GM12878 (cell line): ENCODE measurements around the gene NOC2L. TPM values are rescaled to one million over a fixed set of nuclear protein-coding genes. Genes with fewer than 3 reads are reported as not detected.

ENCODE experiments used
- ATAC-seq: fragments of 200-7000 bp; cut with Tn5 transposase; 3 replicates; pipeline ENCODE4 v1.9.1; 2020; ENCODE audit warnings: mild to moderate bottlenecking, moderate library complexity
- Bru-seq: library from RNA; stranded (reverse); fragments of 400-500 nt; gene quantifications from one replicate; lab custom pipeline; 2021; lab: Mats Ljungman, UMichigan
- BruChase-seq, 2 experiments: library from RNA; stranded (reverse); fragments of 400-500 nt; gene quantifications; one replicate each; lab custom pipeline; 2021; lab: Mats Ljungman, UMichigan
- BruUV-seq: library from RNA; stranded (reverse); fragments of 400-500 nt; replicated peaks from 2 replicates; lab custom pipeline; 2021; lab: Mats Ljungman, UMichigan
- CTCF ChIA-PET: fragments of 300-600 bp; sonication (Branson Sonifier 250); formaldehyde crosslinking; extraction: SDS; loops from one replicate; lab custom pipeline; 2021; ENCODE audit warnings: inconsistent platforms; lab: Yijun Ruan, JAX
- POLR2A ChIA-PET: fragments of 350-600 bp; formaldehyde crosslinking; extraction: SDS; loops from one replicate; lab custom pipeline; 2021; ENCODE audit warnings: inconsistent platforms; lab: Charles Lee
- RAD21 ChIA-PET: fragments of 300-600 bp; sonication (Branson Sonifier 250); formaldehyde crosslinking; loops from one replicate; lab custom pipeline; 2023; ENCODE audit warnings: antibody characterized with exemption; ENCODE audit not compliant: unreplicated experiment; lab: Charles Lee
- SMC1A ChIA-PET: fragments of 300-600 bp; sonication (Branson Sonifier 250); formaldehyde crosslinking; loops from one replicate; lab custom pipeline; 2023; ENCODE audit not compliant: unreplicated experiment, uncharacterized antibody; lab: Charles Lee
- DNase-seq: peaks from one replicate; pipeline ENCODE4 v3.0.0-alpha.2; 2011; ENCODE audit warnings: low read depth, low spot score
- FAIRE-seq: peaks from 3 replicates; lab custom pipeline; 2011; peaks lifted over from hg19 to GRCh38; lab: Jason Lieb, UNC
- H2AFZ ChIP-seq: 2 replicates; pipeline ENCODE4 v1.6.0; 2011; ENCODE audit warnings: low read depth, low read length, control low read depth; ENCODE audit not compliant: control insufficient read depth
- H3K27ac ChIP-seq: 2 replicates; pipeline ENCODE4 v1.5.1; 2011; ENCODE audit warnings: control low read depth; ENCODE audit not compliant: control insufficient read depth, insufficient read depth
- H3K27me3 ChIP-seq, 2 experiments: replicated peaks in 1 of 2; 2 replicates each; pipeline versions ENCODE4 v1.6.0 to v1.6.1; 2011; ENCODE audit warnings: low read length in 1 of 2; ENCODE audit not compliant: control insufficient read depth in 2 of 2, insufficient read depth in 2 of 2
- H3K36me3 ChIP-seq, 2 experiments: 2 replicates each; pipeline ENCODE4 v1.5.1; 2011; ENCODE audit warnings: low read length in 1 of 2; ENCODE audit not compliant: control insufficient read depth in 2 of 2, insufficient read depth in 2 of 2
- H3K4me1 ChIP-seq: 2 replicates; pipeline ENCODE4 v1.6.1; 2011; ENCODE audit warnings: mild to moderate bottlenecking, low read length, moderate library complexity, mixed read lengths; ENCODE audit not compliant: control insufficient read depth, insufficient read depth
- H3K4me2 ChIP-seq: 2 replicates; pipeline ENCODE4 v1.6.0; 2011; ENCODE audit warnings: control low read depth; ENCODE audit not compliant: control insufficient read depth, insufficient read depth
- H3K4me3 ChIP-seq: fragments of 200-600 bp; sonication (generic); 2 replicates; pipeline ENCODE4 v1.5.1; 2016
- H3K79me2 ChIP-seq: 2 replicates; pipeline ENCODE4 v1.6.0; 2011; ENCODE audit warnings: low read length; ENCODE audit not compliant: control insufficient read depth, insufficient read depth
- H3K9ac ChIP-seq: 2 replicates; pipeline ENCODE4 v1.8.0; 2011; ENCODE audit warnings: low read length, control low read depth, mixed read lengths; ENCODE audit not compliant: control insufficient read depth, insufficient read depth
- H3K9me3 ChIP-seq: replicated peaks from 3 replicates; pipeline ENCODE4 v1.5.1; 2011; ENCODE audit warnings: mild to moderate bottlenecking, low read length; ENCODE audit not compliant: control insufficient read depth, insufficient read depth
- H4K20me1 ChIP-seq: 2 replicates; pipeline ENCODE4 v1.6.0; 2011; ENCODE audit not compliant: control insufficient read depth, insufficient read depth
- CTCF ChIP-seq, 3 experiments: IDR thresholded peaks in 2 of 3; conservative IDR thresholded peaks in 1 of 3; 2 replicates each; pipeline ENCODE4 v1.5.1; 2011; ENCODE audit warnings: low read depth in 3 of 3, low read length in 3 of 3, mild to moderate bottlenecking in 3 of 3, control low read depth in 2 of 3, moderate library complexity in 2 of 3, inconsistent platforms in 1 of 3, mixed read lengths in 1 of 3; ENCODE audit not compliant: control insufficient read depth in 2 of 3, insufficient read depth in 1 of 3; ENCODE audit errors: extremely low read depth in 1 of 3
- E2F8 ChIP-seq: fragments of 450-650 bp; IDR thresholded peaks from 2 replicates; pipeline ENCODE4 v1.6.1; 2018; ENCODE audit warnings: mild to moderate bottlenecking, low read depth, moderate library complexity; ENCODE audit not compliant: partially characterized antibody
- NKRF ChIP-seq: fragments of 450-650 bp; conservative IDR thresholded peaks from 2 replicates; pipeline ENCODE4 v1.6.1; 2017; ENCODE audit warnings: mild to moderate bottlenecking, moderate library complexity
- SMC3 ChIP-seq: IDR thresholded peaks from 2 replicates; pipeline ENCODE4 v1.6.1; 2011; ENCODE audit warnings: low read length, improper control_type of control experiment, borderline replicate concordance
- WGBS: methylation state at CpG from one replicate; pipeline ENCODE4 v1.1.6; 2016; ENCODE audit warnings: low lambda C conversion rate; ENCODE audit not compliant: insufficient replicate concordance, insufficient coverage; ENCODE audit errors: missing lambda C conversion rate; 5-methylcytosine and 5-hydroxymethylcytosine counted together
- in situ Hi-C: fragments of 300-500 bp; cut with MboI; formaldehyde crosslinking; loops from 9 replicates; pipeline ENCODE4 v1.14.3; 2018; ENCODE audit warnings: mixed read lengths
- intact Hi-C: fragments of 100-400 bp; cut with micrococcal nuclease; formaldehyde crosslinking; loops from one replicate; pipeline ENCODE4 v1.14.2; 2022; ENCODE audit not compliant: unreplicated experiment
- long read RNA-seq, 2 experiments: library from polyadenylated mRNA; unstranded; transcript quantifications; one replicate each; pipeline ENCODE4 v2.0.0, GENCODE V29; 2019 to 2020
- polyA minus RNA-seq, 3 experiments: library from RNA; depleted of rRNA, polyadenylated mRNA; stranded (reverse); fragments of >200 nt; gene quantifications; 2 replicates each; pipeline ENCODE4 v1.2.3, GENCODE V29; 2011
- polyA plus RNA-seq, 11 experiments: library from polyadenylated mRNA; depleted of rRNA in 4 of 11; unstranded in 6 of 11; stranded (reverse) in 5 of 11; fragments of >200 nt; fragmentation: Nextera tagmentation in 4 of 11; fragmentation: Illumina TruSeq in 1 of 11; extraction: Ambion mirVana in 4 of 11; extraction: Trizol in 1 of 11; gene quantifications; 1 replicate in 1 of 11; 2 replicates in 10 of 11; pipeline versions ENCODE4 v1.2.1 to v1.2.3, GENCODE V29; 2011 to 2016; ENCODE audit warnings: inconsistent platforms in 2 of 11, missing spikeins in 2 of 11, low read depth in 1 of 11
- total RNA-seq, 4 experiments: library from RNA; depleted of rRNA in 3 of 4; stranded (reverse); fragments of >200 nt in 3 of 4; fragmentation: Illumina TruSeq in 1 of 4; extraction: Trizol in 1 of 4; gene quantifications; 2 replicates each; pipeline versions ENCODE4 v1.2.1 to v1.2.3, GENCODE V29; 2013 to 2021

Gene NOC2L
- total RNA-seq (2013; cell fraction: nucleolus; rRNA removed): 45.4 and 56.2 TPM in 2 replicates
- total RNA-seq (2014; rRNA removed): 92.5 and 107 TPM in 2 replicates
- 44.7 and 52.5 TPM in 2 replicates for total RNA-seq (2014; rRNA removed; fragmentation: Illumina TruSeq; extraction: Trizol)
- 115 and 132 TPM in 2 replicates for total RNA-seq (2021)
- 20.8 TPM for polyA plus RNA-seq (2011; ENCODE audit: low read depth)
- polyA plus RNA-seq (2011; rRNA removed): 19.2 and 40.7 TPM in 2 replicates
- polyA plus RNA-seq (2011; cell fraction: cytosol; rRNA removed): 66.9 and 84.3 TPM in 2 replicates
- polyA plus RNA-seq (2011; cell fraction: nucleus; rRNA removed): 106 and 173 TPM in 2 replicates
- polyA plus RNA-seq (2012): 46.1 and 49.2 TPM in 2 replicates
- polyA plus RNA-seq (2014; fragmentation: Illumina TruSeq; extraction: Trizol): 26.6 and 48.6 TPM in 2 replicates
- polyA plus RNA-seq (2014; fragmentation: Nextera tagmentation; extraction: Ambion mirVana): 1 to 10 TPM; 1.3 to 4.6 TPM
- 76.1 and 88.9 TPM in 2 replicates for polyA plus RNA-seq (2014; rRNA removed)
- 100 to 1,000 TPM; 154 to 171 TPM for polyA plus RNA-seq (2016; fragmentation: Nextera tagmentation; extraction: Ambion mirVana)
- polyA minus RNA-seq (2011; rRNA and poly(A)+ RNA removed): 52.2 and 87.7 TPM in 2 replicates
- polyA minus RNA-seq (2011; cell fraction: cytosol; rRNA and poly(A)+ RNA removed): 42.2 and 44.6 TPM in 2 replicates
- 16.1 and 33.3 TPM in 2 replicates for polyA minus RNA-seq (2011; cell fraction: nucleus; rRNA and poly(A)+ RNA removed)
- Bru-seq, nascent RNA: percentile 70 among the genes with signal in this experiment
- BruChase-seq, experiment 1, labeled RNA remaining after a 6-hour chase: percentile 91 among the genes with signal in this experiment
- BruChase-seq, experiment 2, labeled RNA remaining after a 2-hour chase: percentile 85 among the genes with signal in this experiment
- long read RNA-seq, experiment 1, transcript NOC2L-201 (19 exons, 2,790 nt): major isoform, 90 of 195 reads
- long read RNA-seq, experiment 1, partial matches to known transcripts: 31 of 195 reads
- long read RNA-seq, experiment 1, other reads (novel, unspliced or antisense): 73 of 195 reads
- long read RNA-seq, experiment 2, transcript NOC2L-201 (19 exons, 2,790 nt): major isoform, 18 of 52 reads
- long read RNA-seq, experiment 2, transcript NOC2L-202 (2 exons, 878 nt): minor isoform, 6 of 52 reads
- long read RNA-seq, experiment 2, partial matches to known transcripts: 6 of 52 reads
- long read RNA-seq, experiment 2, other reads (novel, unspliced or antisense): 22 of 52 reads

GRCh38 chr1:958823-959730 is at the start of gene NOC2L:
Gene NOC2L, minus strand, starts transcription at chr1:959256. Its CDS starts 16 bp downstream, at chr1:959240.
- POLR2A ChIA-PET: interaction anchor here (0.6 to 0.8 kb wide), 2 partner anchors 53 to 566 kb away, joined by 3 read pairs; no protein-coding TSS in a partner anchor
- FAIRE-seq: peak; percentile 80
- intact Hi-C loops: no loop called here
- TF ChIP-seq SMC3 (no peak), CTCF (IDR thresholded peaks at IDR 0.05 in 2 of 3, conservative IDR thresholded peaks at IDR 0.05 in 1 of 3; ENCODE audit: control insufficient read depth in 2 of 3, extremely low read depth in 1 of 3, insufficient read depth in 1 of 3, low read depth in 3 of 3, low read length in 3 of 3) (no peak), E2F8 (no peak), NKRF (peak; percentile 92)

More at GRCh38 chr1:958823-959730, at the start of gene NOC2L:
- RAD21 ChIA-PET: interaction anchor here (1.8 kb wide), 1 partner anchor 54 kb away, joined by 5 read pairs; no protein-coding TSS in a partner anchor
- Histone ChIP-seq H3K4me2 (peak within 1 kb of the TSS; percentile 73), H3K9me3 (no peaks in the 10 kb centered on the region), H3K4me3 (peak within 1 kb of the TSS; percentile 100), H4K20me1 (no peaks in the 10 kb centered on the region), H3K27me3 (no peaks in the 10 kb centered on the region), H3K4me1 (peaks cover 17% of the 10 kb centered on the region), H3K79me2 (peaks cover 20% of the 10 kb centered on the region), H3K9ac (peak within 1 kb of the TSS; percentile 94), H3K36me3 (peaks cover 6 to 16% of the 10 kb centered on the region in 2 experiments; a peak in 3 of 4 replicates), H3K27ac (peak within 1 kb of the TSS; percentile 70), H2AFZ (peak within 1 kb of the TSS; percentile 76)
- 6% methylated on average over 58 of the region's 101 CpGs for WGBS
- TSS peak; percentile 82 for BruUV-seq
- DNase-seq: peak; percentile 46
- CTCF ChIA-PET: interaction anchor here (1.0 to 1.5 kb wide), 7 partner anchors 11 to 105 kb away, joined by 3 to 5 read pairs (median 4); no protein-coding TSS in a partner anchor
- in situ Hi-C loops: no loop called here
- SMC1A ChIA-PET: interaction anchor here (0.9 kb wide), 1 partner anchor 54 kb away, joined by 3 read pairs; no protein-coding TSS in a partner anchor
- peak; percentile 91 for ATAC-seq
